WERI-Rb-1 (cell line): ENCODE results near the gene CYP4F8.

ENCODE experiments used
- DNase-seq: peaks from one replicate; pipeline ENCODE4 v3.0.0-alpha.2; 2020
- H3K27ac ChIP-seq: fragments of 250-450 bp; sonication (Bioruptor Pico); 2 replicates; pipeline ENCODE4 v1.5.1; 2020; ENCODE audit warnings: mild to moderate bottlenecking, moderate library complexity
- H3K27me3 ChIP-seq: fragments of 250-450 bp; sonication (Bioruptor Pico); 2 replicates; pipeline ENCODE4 v1.5.1; 2021; ENCODE audit warnings: mild to moderate bottlenecking, low read depth, moderate library complexity; ENCODE audit not compliant: insufficient read depth, severe bottlenecking
- H3K36me3 ChIP-seq: fragments of 250-450 bp; sonication (Bioruptor Pico); 2 replicates; pipeline ENCODE4 v1.5.1; 2020; ENCODE audit warnings: mild to moderate bottlenecking, moderate library complexity
- H3K4me3 ChIP-seq: 2 replicates; pipeline ENCODE4 v1.5.1; 2011; ENCODE audit warnings: low read depth, mild to moderate bottlenecking, control low read depth, low read length
- H3K9me3 ChIP-seq: fragments of 250-450 bp; sonication (Bioruptor Pico); 2 replicates; pipeline ENCODE4 v1.5.1; 2021; ENCODE audit warnings: mild to moderate bottlenecking, moderate library complexity; ENCODE audit not compliant: severe bottlenecking
- TF ChIP-seq, protein P1 (sequence below): IDR thresholded peaks from 2 replicates; pipeline ENCODE4 v1.5.1; 2011; ENCODE audit warnings: low read depth, mild to moderate bottlenecking, control low read depth, inconsistent platforms, low read length

The CYP4F8 gene

DNA sequence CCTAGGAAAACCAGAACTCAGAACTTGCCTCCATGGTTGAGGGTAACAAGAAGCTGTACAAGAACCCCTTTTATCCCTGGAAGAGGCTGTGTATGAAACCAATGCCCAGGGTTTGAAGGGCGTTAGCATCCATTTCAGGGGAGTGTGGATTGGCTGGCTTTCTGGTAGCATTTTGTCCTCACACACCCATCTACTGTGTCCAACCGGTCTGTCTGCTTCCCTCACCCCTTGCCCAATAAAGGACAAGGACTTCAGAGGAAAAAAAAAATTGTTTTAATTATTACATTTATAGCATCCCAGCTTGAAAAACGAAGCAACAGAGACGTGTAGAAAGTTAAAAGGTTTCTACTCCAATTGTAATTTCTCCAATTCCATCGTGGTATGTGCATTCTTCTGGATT, 2.7 kb upstream of the CYP4F8 start:
- no peak overlapping the region for H3K4me3 ChIP-seq
- peaks cover 76% of the 10 kb centered on the region for H3K27me3 ChIP-seq
- no peaks in the 10 kb centered on the region for H3K9me3 ChIP-seq
- DNase-seq = no peak
- TF ChIP-seq, protein P1, sequence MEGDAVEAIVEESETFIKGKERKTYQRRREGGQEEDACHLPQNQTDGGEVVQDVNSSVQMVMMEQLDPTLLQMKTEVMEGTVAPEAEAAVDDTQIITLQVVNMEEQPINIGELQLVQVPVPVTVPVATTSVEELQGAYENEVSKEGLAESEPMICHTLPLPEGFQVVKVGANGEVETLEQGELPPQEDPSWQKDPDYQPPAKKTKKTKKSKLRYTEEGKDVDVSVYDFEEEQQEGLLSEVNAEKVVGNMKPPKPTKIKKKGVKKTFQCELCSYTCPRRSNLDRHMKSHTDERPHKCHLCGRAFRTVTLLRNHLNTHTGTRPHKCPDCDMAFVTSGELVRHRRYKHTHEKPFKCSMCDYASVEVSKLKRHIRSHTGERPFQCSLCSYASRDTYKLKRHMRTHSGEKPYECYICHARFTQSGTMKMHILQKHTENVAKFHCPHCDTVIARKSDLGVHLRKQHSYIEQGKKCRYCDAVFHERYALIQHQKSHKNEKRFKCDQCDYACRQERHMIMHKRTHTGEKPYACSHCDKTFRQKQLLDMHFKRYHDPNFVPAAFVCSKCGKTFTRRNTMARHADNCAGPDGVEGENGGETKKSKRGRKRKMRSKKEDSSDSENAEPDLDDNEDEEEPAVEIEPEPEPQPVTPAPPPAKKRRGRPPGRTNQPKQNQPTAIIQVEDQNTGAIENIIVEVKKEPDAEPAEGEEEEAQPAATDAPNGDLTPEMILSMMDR = no peak
- no peak overlapping the region for H3K27ac ChIP-seq
- no peaks in the 10 kb centered on the region for H3K36me3 ChIP-seq

DNA sequence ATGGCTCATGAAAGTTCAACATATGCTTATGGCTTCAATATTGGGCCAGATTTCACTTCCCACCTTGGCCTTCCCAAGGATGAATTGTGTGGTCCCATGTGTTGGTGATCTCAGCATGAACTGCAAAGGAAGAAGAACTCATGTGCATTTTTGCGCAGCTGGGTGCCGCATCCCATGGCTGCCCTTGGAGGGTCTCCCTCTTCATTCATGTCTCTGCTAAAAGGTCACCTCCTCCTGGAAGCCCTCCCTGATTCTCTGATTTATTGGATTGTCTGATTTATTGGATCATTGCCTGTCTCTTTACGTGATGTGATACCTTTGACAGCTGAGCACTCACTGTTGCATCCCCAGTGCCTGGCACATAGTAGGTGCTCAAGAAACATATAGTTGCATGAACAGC, 1.7 kb upstream of the CYP4F8 start:
- TF ChIP-seq, protein P1 = no peak

GRCh38 chr19:15615526-15615925, 508 bp downstream of the CYP4F8 start:
- Histone ChIP-seq H3K27me3 (peaks cover 75% of the 10 kb centered on the region), H3K4me3 (no peak overlapping the region), H3K9me3 (no peaks in the 10 kb centered on the region), H3K36me3 (no peaks in the 10 kb centered on the region), H3K27ac (no peak overlapping the region)
- TF ChIP-seq, protein P1 = no peak
- DNase-seq = no peak

More for the DNA sequence above, 1.7 kb upstream of the CYP4F8 start:
- H3K36me3 ChIP-seq = no peaks in the 10 kb centered on the region
- H3K27me3 ChIP-seq = peaks cover 76% of the 10 kb centered on the region
- H3K27ac ChIP-seq = no peak overlapping the region
- H3K4me3 ChIP-seq = no peak overlapping the region
- no peak for DNase-seq
- no peaks in the 10 kb centered on the region for H3K9me3 ChIP-seq

- Histone ChIP-seq H3K9me3 (no peaks in the 10 kb centered on the region), H3K27me3 (peaks cover 76% of the 10 kb centered on the region), H3K36me3 (no peaks in the 10 kb centered on the region), H3K4me3 (no peak overlapping the region), H3K27ac (no peak overlapping the region)
- TF ChIP-seq, protein P1 = no peak
- DNase-seq = no peak
Observed at GRCh38 chr19:15616183-15616582, 1.2 kb downstream of the CYP4F8 start.

GRCh38 chr19:15616627-15617270, 1.7 kb downstream of the CYP4F8 start:
- H3K4me3 ChIP-seq = no peak overlapping the region
- no peaks in the 10 kb centered on the region for H3K9me3 ChIP-seq
- TF ChIP-seq, protein P1 = no peak
- no peaks in the 10 kb centered on the region for H3K36me3 ChIP-seq
- H3K27me3 ChIP-seq = peaks cover 78% of the 10 kb centered on the region
- no peak for DNase-seq
- H3K27ac ChIP-seq = no peak overlapping the region

- no peak overlapping the region for H3K4me3 ChIP-seq
- peaks cover 75% of the 10 kb centered on the region for H3K27me3 ChIP-seq
- no peaks in the 10 kb centered on the region for H3K9me3 ChIP-seq
- no peak overlapping the region for H3K27ac ChIP-seq
- H3K36me3 ChIP-seq = no peaks in the 10 kb centered on the region
- DNase-seq = no peak
- TF ChIP-seq, protein P1 = no peak
Observed at GRCh38 chr19:15618321-15618720, 3.3 kb downstream of the CYP4F8 start.
